Coronary artery (tissue), 2 donors: ENCODE results near the gene JARID2.

Experiments
- DNase-seq: peaks from one replicate; pipeline ENCODE4 v3.0.0-alpha.2; 2017; ENCODE audit warnings: low spot score
- H3K27ac ChIP-seq, 2 donors: fragments of 200-600 bp; sonication (generic); one replicate each; pipeline ENCODE4 v1.5.1; 2016 to 2019
- H3K4me3 ChIP-seq: fragments of 200-600 bp; sonication (generic); 2 replicates; pipeline ENCODE4 v1.5.1; 2016; ENCODE audit warnings: mild to moderate bottlenecking, moderate library complexity
- TF ChIP-seq, protein P1 (sequence below): fragments of 200-600 bp; sonication (generic); IDR thresholded peaks from one replicate; pipeline ENCODE4 v1.5.1; 2019; ENCODE audit warnings: antibody characterized with exemption

The JARID2 gene

GRCh38 chr6:15460110-15460727 lies 214.3 kb downstream of the JARID2 start:
- Histone ChIP-seq H3K4me3 (no peak overlapping the region), H3K27ac (no peak overlapping the region)
- TF ChIP-seq, protein P1, sequence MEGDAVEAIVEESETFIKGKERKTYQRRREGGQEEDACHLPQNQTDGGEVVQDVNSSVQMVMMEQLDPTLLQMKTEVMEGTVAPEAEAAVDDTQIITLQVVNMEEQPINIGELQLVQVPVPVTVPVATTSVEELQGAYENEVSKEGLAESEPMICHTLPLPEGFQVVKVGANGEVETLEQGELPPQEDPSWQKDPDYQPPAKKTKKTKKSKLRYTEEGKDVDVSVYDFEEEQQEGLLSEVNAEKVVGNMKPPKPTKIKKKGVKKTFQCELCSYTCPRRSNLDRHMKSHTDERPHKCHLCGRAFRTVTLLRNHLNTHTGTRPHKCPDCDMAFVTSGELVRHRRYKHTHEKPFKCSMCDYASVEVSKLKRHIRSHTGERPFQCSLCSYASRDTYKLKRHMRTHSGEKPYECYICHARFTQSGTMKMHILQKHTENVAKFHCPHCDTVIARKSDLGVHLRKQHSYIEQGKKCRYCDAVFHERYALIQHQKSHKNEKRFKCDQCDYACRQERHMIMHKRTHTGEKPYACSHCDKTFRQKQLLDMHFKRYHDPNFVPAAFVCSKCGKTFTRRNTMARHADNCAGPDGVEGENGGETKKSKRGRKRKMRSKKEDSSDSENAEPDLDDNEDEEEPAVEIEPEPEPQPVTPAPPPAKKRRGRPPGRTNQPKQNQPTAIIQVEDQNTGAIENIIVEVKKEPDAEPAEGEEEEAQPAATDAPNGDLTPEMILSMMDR: no peak
- DNase-seq: no peak

DNA sequence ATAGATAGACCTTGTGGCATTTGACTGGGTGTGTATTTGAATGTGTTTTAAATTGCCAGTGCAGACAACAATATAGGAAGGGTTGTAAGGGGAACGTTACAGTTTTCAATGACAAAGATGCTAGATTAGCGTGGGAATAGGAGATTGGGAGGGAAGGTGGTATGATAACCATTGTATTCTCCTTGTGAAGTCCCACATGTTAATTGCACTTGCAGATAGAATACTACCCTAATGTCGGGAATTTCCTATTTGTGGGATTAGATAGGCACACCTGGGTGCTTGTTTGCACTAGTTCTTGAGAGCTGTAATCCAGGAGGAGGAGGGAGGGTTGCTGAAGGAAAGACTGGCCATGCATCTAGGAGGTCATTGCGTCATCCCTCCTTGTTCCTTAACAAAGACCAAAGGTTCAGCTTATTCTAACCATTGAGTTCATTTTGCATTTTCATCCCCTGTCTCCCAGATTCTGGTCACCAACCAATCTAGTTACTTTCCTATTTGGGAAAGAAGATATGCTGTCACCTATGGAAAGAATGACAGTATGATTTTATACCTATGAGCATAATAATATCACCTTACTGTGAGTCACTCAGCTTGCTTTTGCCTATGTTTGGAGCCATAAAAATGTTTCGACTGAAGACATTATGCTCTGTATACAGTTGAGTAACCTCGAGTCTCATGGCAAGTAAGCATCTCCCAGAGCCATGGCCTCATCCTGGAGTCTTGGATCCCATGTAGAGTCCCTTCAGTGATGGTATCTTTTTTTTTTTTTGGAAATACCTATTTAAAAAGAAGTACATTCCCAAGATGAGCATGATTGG lies 215.5 kb downstream of the JARID2 start:
- no peak overlapping the region for H3K27ac ChIP-seq
- H3K4me3 ChIP-seq: no peak overlapping the region
- DNase-seq: no peak
- TF ChIP-seq, protein P1: no peak

DNA sequence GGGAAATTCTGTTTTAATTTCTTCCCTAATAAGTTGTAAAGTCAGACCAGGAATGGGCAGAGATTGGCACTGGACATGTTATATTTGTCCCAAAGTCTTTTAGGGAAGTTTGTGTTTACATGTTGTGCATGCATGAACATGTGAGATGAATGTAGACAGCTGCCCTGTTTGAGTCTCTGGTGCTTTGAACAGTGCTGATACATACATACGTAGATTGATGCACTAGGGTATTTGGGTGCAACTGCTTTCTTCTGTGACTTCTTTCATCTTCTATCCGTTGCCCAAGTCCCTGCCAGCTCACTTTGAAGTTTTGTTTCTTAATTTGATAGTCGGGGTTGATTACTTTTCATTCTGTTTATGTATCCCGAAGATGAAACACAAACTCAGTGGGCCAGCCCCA lies 216.4 kb downstream of the JARID2 start:
- TF ChIP-seq, protein P1: no peak
- DNase-seq: no peak
- Histone ChIP-seq H3K4me3 (no peak overlapping the region), H3K27ac (no peak overlapping the region)

DNA sequence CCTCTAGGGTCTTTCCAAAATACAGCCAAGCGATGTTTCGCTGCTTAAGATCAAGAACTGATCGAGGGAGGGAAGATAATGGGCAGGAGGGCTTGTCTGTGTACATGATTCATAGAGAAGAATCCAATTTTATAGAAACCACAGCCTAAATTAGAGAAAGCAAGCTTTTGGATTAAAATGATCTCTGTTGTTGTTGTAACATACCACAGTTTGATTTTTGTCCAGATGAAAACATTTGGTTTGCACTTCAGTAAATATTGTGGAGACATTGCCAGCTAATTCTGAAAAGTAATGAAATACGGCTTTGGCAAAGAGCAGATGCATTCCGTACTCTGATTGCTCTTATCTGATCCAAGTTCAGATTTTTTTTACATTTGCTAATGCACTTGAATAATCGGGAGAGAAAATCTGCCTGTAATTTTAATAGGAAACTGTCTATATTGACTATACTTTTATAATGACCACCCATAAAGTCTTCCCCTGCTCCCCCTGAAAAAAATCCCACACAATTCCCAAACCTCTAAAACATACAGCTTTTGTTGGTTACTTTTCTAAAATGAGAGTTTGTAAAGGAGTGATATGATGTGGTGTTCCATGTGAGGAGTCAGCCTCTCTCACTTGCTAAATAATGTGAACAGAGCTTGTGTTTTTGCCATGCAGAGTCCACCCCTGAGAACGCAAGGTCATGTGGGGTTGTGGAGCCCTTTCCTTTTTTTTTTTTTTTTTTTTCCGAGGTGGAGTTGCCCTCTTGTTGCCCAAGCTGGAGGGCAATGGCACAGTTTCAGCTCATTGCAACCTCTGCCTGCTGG lies 217.1 kb downstream of the JARID2 start:
- no peak overlapping the region for H3K4me3 ChIP-seq
- TF ChIP-seq, protein P1: no peak
- DNase-seq: no peak
- H3K27ac ChIP-seq: no peak overlapping the region

- H3K27ac ChIP-seq: no peak overlapping the region
- no peak overlapping the region for H3K4me3 ChIP-seq
- TF ChIP-seq, protein P1: no peak
- DNase-seq: no peak
Measured at GRCh38 chr6:15464211-15464725, 218.4 kb downstream of the JARID2 start.

GRCh38 chr6:15465212-15465611 lies 219.3 kb downstream of the JARID2 start:
- DNase-seq: no peak
- TF ChIP-seq, protein P1: no peak
- Histone ChIP-seq H3K4me3 (no peak overlapping the region), H3K27ac (no peak overlapping the region)
